A549 (cell line): ENCODE results near the gene GLIPR1L1. TPM values are rescaled to one million over a fixed set of nuclear protein-coding genes. Genes with fewer than 3 reads are reported as not detected.

Source experiments
- ATAC-seq, 2 experiments: fragments of 200-7000 bp in 1 of 2; fragments of >200 bp in 1 of 2; cut with Nextera tagmentation in 1 of 2; cut with Tn5 transposase in 1 of 2; 3 replicates each; pipeline versions ENCODE4 v1.8.0 to v1.9.1; 2018 to 2020; ENCODE audit warnings: mild to moderate bottlenecking in 1 of 2, moderate library complexity in 1 of 2
- CTCF ChIA-PET: fragments of 300-600 bp; sonication (Branson Sonifier 250); formaldehyde crosslinking; extraction: SDS; loops from one replicate; lab custom pipeline; 2021; ENCODE audit warnings: antibody characterized with exemption, inconsistent platforms; lab: Yijun Ruan, JAX
- POLR2A ChIA-PET: fragments of 350-600 bp; formaldehyde crosslinking; extraction: SDS; loops from one replicate; lab custom pipeline; 2021; ENCODE audit warnings: antibody characterized with exemption, inconsistent platforms; lab: Yijun Ruan, JAX
- DNase-seq, 2 experiments: peaks; one replicate each; pipeline versions ENCODE4 v3.0.0 to v3.0.0-alpha.2; 2011 to 2016; ENCODE audit warnings: low read depth in 1 of 2, low spot score in 1 of 2
- FAIRE-seq: peaks from 2 replicates; lab custom pipeline; 2011; peaks lifted over from hg19 to GRCh38; lab: Jason Lieb, UNC
- H3K27ac ChIP-seq, 2 experiments: fragments of >200 bp; sonication (Bioruptor Twin); formaldehyde crosslinking; 3 replicates each; pipeline ENCODE4 v1.5.1; 2016 to 2017
- H3K4me1 ChIP-seq: fragments of >200 bp; sonication (Bioruptor Twin); formaldehyde crosslinking; 3 replicates; pipeline ENCODE4 v1.6.1; 2016
- H3K4me2 ChIP-seq: fragments of >200 bp; sonication (Bioruptor Twin); formaldehyde crosslinking; 3 replicates; pipeline ENCODE4 v1.6.1; 2016
- H3K4me3 ChIP-seq: fragments of >200 bp; sonication (Bioruptor Twin); formaldehyde crosslinking; 3 replicates; pipeline ENCODE4 v1.5.1; 2016
- H3K9me3 ChIP-seq: fragments of >200 bp; sonication (Bioruptor Twin); formaldehyde crosslinking; 3 replicates; pipeline ENCODE4 v1.6.1; 2016
- ATOH8 ChIP-seq: fragments of 250-450 bp; sonication (Bioruptor Pico); IDR thresholded peaks from 2 replicates; pipeline ENCODE4 v1.5.0; 2020; ENCODE audit warnings: low read depth, mild to moderate bottlenecking, moderate library complexity
- BCL3 ChIP-seq: fragments of >200 bp; sonication (Bioruptor Twin); formaldehyde crosslinking; IDR thresholded peaks from 3 replicates; pipeline ENCODE4 v1.6.1; 2016
- CEBPB ChIP-seq, 2 experiments: fragments of >200 bp in 1 of 2; sonication (Bioruptor Twin) in 1 of 2; formaldehyde crosslinking in 1 of 2; IDR thresholded peaks; 2 replicates each; pipeline ENCODE4 v1.6.1; 2012 to 2016
- CHD2 ChIP-seq: fragments of 150-350 bp; IDR thresholded peaks from 2 replicates; pipeline ENCODE4 v1.6.1; 2014; ENCODE audit warnings: low read length; ENCODE audit not compliant: partially characterized antibody
- CHD4 ChIP-seq: fragments of 200-600 bp; sonication (generic); IDR thresholded peaks from 2 replicates; pipeline ENCODE4 v1.6.1; 2016; ENCODE audit warnings: antibody characterized with exemption, mild to moderate bottlenecking, borderline replicate concordance
- CTCF ChIP-seq: fragments of >200 bp; sonication (Bioruptor Twin); formaldehyde crosslinking; IDR thresholded peaks from 3 replicates; pipeline ENCODE4 v1.5.1; 2016
- ELK1 ChIP-seq: fragments of 150-350 bp; IDR thresholded peaks from 2 replicates; pipeline ENCODE4 v1.6.1; 2014; ENCODE audit warnings: low read depth, mild to moderate bottlenecking, low read length
- EP300 ChIP-seq, 2 experiments: fragments of >200 bp; sonication (Bioruptor Twin); formaldehyde crosslinking; IDR thresholded peaks; 2 replicates in 1 of 2; 3 replicates in 1 of 2; pipeline ENCODE4 v1.6.1; 2016 to 2017
- FOSL2 ChIP-seq, 2 experiments: fragments of 450-650 bp in 1 of 2; fragments of >200 bp in 1 of 2; sonication (Bioruptor Twin) in 1 of 2; formaldehyde crosslinking; IDR thresholded peaks; 2 replicates each; pipeline versions ENCODE4 v1.5.0 to v1.6.1; 2016 to 2020; ENCODE audit warnings: mild to moderate bottlenecking in 1 of 2, moderate library complexity in 1 of 2
- HDAC2 ChIP-seq: fragments of 200-600 bp; sonication (generic); IDR thresholded peaks from 2 replicates; pipeline ENCODE4 v1.6.1; 2016
- HOXB5 ChIP-seq: fragments of 250-450 bp; sonication (Bioruptor Pico); IDR thresholded peaks from 2 replicates; pipeline ENCODE4 v1.5.0; 2020; ENCODE audit warnings: mild to moderate bottlenecking, moderate library complexity
- JUN ChIP-seq, 2 experiments: fragments of >200 bp; sonication (Bioruptor Twin); formaldehyde crosslinking; IDR thresholded peaks; 2 replicates in 1 of 2; 3 replicates in 1 of 2; pipeline ENCODE4 v1.6.1; 2016 to 2017
- KDM1A ChIP-seq: fragments of 200-600 bp; sonication (generic); IDR thresholded peaks from 2 replicates; pipeline ENCODE4 v1.6.1; 2016; ENCODE audit warnings: low read depth, mild to moderate bottlenecking
- KDM5A ChIP-seq: fragments of 200-600 bp; sonication (generic); IDR thresholded peaks from 2 replicates; pipeline ENCODE4 v1.6.1; 2016; ENCODE audit warnings: antibody characterized with exemption, mild to moderate bottlenecking
- MAFK ChIP-seq: fragments of 450-650 bp; IDR thresholded peaks from 2 replicates; pipeline ENCODE4 v1.6.1; 2014; ENCODE audit not compliant: partially characterized antibody
- MAX ChIP-seq: IDR thresholded peaks from 2 replicates; pipeline ENCODE4 v1.6.1; 2012
- NPAS2 ChIP-seq: fragments of 250-450 bp; sonication (Bioruptor Pico); IDR thresholded peaks from 2 replicates; pipeline ENCODE4 v1.8.0; 2022; ENCODE audit warnings: mild to moderate bottlenecking, moderate library complexity, borderline replicate concordance
- RARB ChIP-seq: fragments of 250-450 bp; sonication (Bioruptor Pico); IDR thresholded peaks from 2 replicates; pipeline ENCODE4 v1.8.0; 2021; ENCODE audit warnings: mild to moderate bottlenecking, moderate library complexity
- TP53 ChIP-seq: fragments of 250-450 bp; sonication (Bioruptor Pico); IDR thresholded peaks from 2 replicates; pipeline ENCODE4 v1.5.0; 2021; ENCODE audit warnings: mild to moderate bottlenecking, moderate library complexity
- USF2 ChIP-seq: fragments of 450-650 bp; IDR thresholded peaks from 2 replicates; pipeline ENCODE4 v1.6.1; 2014; ENCODE audit warnings: antibody characterized with exemption
- WGBS: methylation state at CpG from one replicate; pipeline ENCODE4 v1.1.6; 2017; ENCODE audit errors: missing lambda C conversion rate; 5-methylcytosine and 5-hydroxymethylcytosine counted together
- polyA plus RNA-seq, 4 experiments: library from polyadenylated mRNA; depleted of rRNA in 3 of 4; stranded (reverse); fragments of >200 nt; fragmentation: RNase III in 1 of 4; extraction: RNeasy Plus Mini Kit Qiagen cat#74134 plus additional on column Dnase treatment in 1 of 4; gene quantifications; 2 replicates in 3 of 4; 3 replicates in 1 of 4; pipeline ENCODE4 v1.2.3, GENCODE V29; 2011 to 2017

GLIPR1L1 gene
- polyA plus RNA-seq, 2 of the 4 experiments (the other 2 are of a cell fraction), result not detected

GRCh38 chr12:75389061-75389460, 54.6 kb downstream of the GLIPR1L1 start:
- no peak overlapping the region for H3K4me3 ChIP-seq
- no peak for FAIRE-seq
- H3K9me3 ChIP-seq, result no peaks in the 10 kb centered on the region
- TF ChIP-seq ATOH8 (no peak), FOSL2 (IDR thresholded peaks at IDR 0.05) (no peak), FOSL2 (CRISPR knock-in tag; IDR thresholded peaks at IDR 0.05) (peak; percentile 13; the same call in 1 of the 2 replicates)
- 80% methylated on average over 1 of the region's 1 CpG for WGBS
- DNase-seq, result peak in 1 of 2 experiments; percentile 16
- no peak for ATAC-seq
- ChIA-PET CTCF (interaction anchor here (0.6 to 3.5 kb wide), 3 partner anchors 55 to 1374 kb away, joined by 4 to 46 read pairs (median 5); partner anchors contain the start of gene GLIPR1L1), POLR2A (no interaction called here)
- H3K4me2 ChIP-seq, result peak overlapping the region; percentile 90
- H3K27ac ChIP-seq, result no peak overlapping the region; a peak in 1 of 6 replicates
- H3K4me1 ChIP-seq, result peaks cover 25% of the 10 kb centered on the region; the same call in 2 of the 3 replicates

- Histone ChIP-seq H3K4me2 (peak overlapping the region; percentile 90), H3K9me3 (no peaks in the 10 kb centered on the region), H3K27ac (peak overlapping the region; percentile 9 to 74; a peak in 4 of 6 replicates), H3K4me1 (peaks cover 25% of the 10 kb centered on the region; the same call in 2 of the 3 replicates), H3K4me3 (peak overlapping the region; percentile 48; the same call in 2 of the 3 replicates)
- no peak for FAIRE-seq
- CTCF ChIA-PET, result interaction anchor here (0.7 to 3.5 kb wide), 4 partner anchors 55 to 96 kb away, joined by 3 to 46 read pairs (median 10); partner anchors contain the start of gene GLIPR1L1
- POLR2A ChIA-PET, result no interaction called here
- WGBS, result 17% methylated on average over 1 of the region's 1 CpG
- no peak for ATAC-seq
- DNase-seq, result no peak
- TF ChIP-seq USF2, result no peak
- no peak for TF ChIP-seq HDAC2
- no peak for TF ChIP-seq CTCF
- no peak for TF ChIP-seq JUN (IDR thresholded peaks at IDR 0.05)
- no peak for TF ChIP-seq TP53 (CRISPR knock-in tag)
- TF ChIP-seq CHD4, result no peak
- no peak for TF ChIP-seq CHD2
- no peak for TF ChIP-seq ELK1
- no peak for TF ChIP-seq KDM1A
- no peak for TF ChIP-seq MAX
- TF ChIP-seq BCL3, result no peak
- TF ChIP-seq CEBPB (IDR thresholded peaks at IDR 0.05), result no peak
- no peak for TF ChIP-seq HOXB5 (CRISPR knock-in tag)
- no peak for TF ChIP-seq KDM5A
- TF ChIP-seq NPAS2, result no peak
- no peak for TF ChIP-seq MAFK
- no peak for TF ChIP-seq EP300 (IDR thresholded peaks at IDR 0.05)
- no peak for TF ChIP-seq RARB (CRISPR knock-in tag)
These were observed 55.2 kb downstream of the GLIPR1L1 start for GRCh38 chr12:75389706-75390105.
